Measurements from ENCODE around the gene ZNF334.

Gene ZNF334

DNA sequence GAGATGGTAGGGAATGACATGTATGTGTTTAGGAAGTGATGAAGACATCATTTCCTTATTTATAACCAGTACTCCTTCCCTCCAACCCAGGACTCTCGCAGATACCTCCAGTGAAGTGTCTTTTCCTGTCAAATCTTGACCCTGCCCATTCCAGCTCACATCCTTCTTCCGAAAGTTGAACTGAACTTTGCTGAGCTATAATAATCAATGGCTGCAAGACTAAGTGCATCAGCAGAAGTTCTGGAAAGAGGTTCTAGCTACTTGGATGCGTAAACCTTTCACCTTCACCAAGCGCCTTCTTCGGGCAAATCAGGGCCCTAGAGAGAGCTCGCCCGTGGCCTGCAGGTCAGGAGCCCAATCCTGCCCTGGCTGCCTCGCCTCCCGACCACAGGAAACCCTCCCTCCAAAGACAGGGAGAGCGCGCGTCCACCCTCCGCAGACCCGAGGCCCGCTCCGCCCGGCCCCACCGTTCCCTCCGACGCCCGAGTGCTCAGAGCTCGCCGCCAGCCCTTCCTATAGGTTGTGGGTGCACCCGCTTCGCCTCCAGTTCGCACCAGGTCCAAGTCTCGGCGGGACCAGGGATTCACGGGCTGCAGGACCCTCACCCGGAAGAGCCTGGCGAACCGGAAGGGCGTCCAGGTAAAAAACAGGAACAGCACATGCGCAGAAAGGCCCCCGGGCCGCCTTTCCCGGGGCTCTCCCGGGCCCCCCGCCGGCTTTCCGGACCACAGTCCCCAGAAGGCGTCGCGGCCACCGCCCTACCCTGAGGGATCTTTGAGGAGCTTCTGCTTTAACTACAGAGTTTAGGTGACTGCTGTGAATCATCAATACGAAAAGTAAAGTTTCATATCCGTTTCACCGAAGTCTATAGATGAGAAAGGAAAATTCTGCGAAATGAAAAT, at the start of gene ZNF334:
TSS of gene ZNF334 (minus strand) at position 617 of the 902 bp plus-strand sequence. CDS start 1,457 bp downstream, outside the sequence.
- DNase-seq, result no peak

DNA sequence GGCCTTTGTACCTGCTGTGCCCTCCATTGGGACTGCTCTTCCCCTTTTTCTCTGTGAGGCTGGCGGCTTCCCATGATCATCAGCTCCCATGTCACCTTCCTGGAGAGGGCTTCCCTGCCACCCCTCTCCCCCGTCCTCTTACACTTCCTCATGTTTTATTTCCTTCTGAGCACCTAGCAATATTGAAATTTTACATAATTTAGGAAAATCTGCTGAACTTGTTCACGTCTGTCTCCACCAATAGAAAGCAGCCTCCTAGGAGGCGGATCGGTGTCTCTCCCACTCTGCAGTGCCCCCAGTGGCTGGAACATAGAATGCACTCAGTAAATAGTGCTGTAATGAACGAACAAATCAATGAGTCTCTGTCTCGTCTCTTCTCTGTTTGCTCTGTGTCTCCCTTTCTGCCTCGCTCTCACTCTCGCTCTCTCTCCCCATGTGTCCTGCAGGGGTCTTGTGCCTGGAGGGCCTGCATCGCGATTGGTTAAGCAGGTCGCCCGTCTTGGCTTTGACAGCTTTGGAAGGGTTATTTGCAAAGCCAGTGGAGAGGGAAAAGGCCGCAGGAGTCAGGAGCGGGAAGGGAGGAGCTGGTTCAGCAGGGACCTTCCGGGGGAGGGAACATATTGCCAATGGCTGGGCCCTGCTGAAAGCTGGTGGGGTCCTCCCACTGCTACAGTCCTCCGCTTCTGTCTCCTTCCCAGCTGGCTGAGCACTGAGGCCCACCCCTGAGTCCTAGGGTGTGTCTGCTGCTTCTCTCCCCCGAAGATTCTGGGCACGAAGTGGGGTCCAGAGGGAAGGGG, 49.2 kb upstream of the ZNF334 start:
- peak in 4 of 6 experiments; percentile 3 to 29 (median 24) for DNase-seq

GRCh38 chr20:46562009-46562372, 48.6 kb upstream of the ZNF334 start:
- DNase-seq, result no peak

DNA sequence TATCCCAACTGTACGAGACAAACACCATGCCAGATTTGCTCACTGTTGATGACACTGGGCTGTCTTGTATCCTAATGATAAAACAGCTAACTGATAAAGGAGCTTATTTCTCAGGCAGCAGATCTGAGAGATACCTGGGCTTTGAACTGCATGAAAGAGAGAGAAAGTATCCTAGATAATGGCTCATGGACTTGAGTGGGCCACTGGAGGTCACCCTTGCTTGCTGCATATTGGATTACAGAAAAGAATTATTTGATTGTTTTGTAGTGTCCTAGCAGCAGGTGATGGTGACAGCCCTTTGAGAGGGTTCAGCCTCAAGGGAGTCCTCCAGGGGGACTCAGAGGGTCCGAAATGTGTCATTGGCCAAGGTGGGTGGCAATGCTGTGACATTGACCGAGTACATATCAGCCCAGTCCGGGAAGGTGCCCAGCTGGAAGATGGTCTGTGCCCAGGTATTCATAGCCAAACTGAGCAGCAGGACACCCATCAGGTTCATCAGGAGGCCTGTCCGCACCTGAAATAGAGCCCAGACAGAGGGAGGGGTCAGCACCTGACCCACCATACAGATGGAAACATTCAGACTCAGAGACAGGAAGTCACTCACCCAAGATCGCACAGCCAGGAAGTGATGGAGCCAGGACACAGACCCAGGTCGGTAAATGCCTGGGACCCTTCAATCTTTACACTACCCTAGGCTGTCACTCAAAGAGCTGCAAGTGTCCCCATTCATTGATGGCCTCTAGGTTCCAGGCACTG, 46.5 kb upstream of the ZNF334 start:
- no peak for DNase-seq

DNA sequence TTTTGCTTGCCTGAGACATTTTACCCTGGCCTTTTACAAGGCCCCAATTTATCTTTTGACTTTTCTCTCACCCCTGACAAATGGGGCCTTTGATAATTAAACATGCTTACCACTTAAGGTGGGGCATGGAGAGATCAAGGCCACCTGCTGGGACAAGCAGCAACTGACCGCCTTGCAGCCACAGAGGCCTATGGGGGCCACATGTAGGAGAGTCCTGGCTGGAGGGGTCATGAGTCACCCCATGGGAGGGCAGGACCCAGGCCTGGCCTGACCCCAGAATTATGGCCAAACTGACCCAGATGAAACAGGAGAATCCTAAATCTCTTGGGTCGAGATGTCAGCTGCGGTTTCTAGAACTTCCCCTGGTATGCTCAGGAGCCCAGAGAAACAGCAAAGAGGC, 45.6 kb upstream of the ZNF334 start:
- no peak for DNase-seq

GRCh38 chr20:46558511-46558959, 45.2 kb upstream of the ZNF334 start:
- DNase-seq, result no peak

DNA sequence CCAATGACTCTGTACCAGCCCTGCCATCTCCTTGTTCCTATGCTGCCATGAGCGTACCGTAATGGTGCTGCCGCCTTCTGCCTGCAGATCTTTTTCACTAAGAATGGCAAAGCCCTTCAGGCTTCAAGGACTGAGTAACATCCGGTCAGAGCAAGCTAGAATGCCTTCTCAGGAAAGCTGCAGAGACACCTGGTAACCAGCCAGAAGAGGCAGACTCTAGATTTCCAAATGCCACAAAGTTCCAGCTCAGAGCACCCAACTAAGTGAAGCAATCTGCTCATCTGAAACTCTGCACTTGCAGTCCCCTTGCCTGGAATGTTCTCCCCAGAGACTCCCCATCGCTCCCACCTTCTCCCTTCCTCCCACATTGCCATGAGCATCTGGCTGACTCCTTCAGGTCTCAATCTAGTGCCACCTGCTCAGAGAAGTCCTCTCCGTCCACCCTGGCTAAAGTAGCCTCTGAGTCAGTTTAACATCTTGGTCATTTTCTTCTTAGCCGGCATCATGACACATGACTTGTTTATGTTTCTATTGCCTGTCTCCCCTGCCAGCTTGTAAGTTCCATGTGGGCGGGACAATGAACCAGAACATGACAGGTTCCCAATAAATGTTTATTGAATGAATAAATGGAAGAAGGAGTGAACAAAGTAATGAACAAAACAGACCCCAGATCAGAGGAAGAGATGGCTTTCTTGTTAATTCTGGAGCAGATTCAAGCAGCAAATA, 44.0 kb upstream of the ZNF334 start:
- no peak for DNase-seq

DNA sequence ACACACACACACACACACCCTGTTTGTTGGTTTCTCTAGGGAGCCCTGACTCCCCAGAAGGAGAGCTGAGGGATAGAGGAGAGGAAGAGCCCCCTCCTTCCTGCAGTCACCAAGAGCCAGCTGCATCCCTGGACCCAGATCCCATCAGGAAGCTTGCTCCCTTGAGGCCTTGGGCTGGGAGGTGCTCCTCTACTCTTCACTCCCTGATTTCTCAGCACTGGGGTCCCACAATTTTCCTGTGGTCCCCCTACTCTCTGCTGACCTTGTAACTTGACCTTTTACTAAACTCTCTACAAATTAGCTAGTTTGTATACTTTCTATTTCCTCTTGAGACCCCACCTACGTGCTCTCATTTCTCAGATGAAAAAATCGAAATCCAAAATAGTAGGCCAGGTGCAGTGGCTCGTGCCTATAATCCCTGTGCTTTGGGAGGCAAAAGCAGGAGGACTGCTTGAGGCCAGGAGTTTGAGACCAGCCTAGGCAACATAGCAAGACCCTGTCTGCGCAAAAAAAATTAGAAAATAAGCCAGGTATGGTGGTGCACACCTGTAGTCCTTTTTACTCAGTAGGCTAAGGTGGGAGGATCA, 42.1 kb upstream of the ZNF334 start:
- no peak for DNase-seq

- DNase-seq, result no peak
Measured at GRCh38 chr20:46554828-46555227, 41.5 kb upstream of the ZNF334 start.

DNA sequence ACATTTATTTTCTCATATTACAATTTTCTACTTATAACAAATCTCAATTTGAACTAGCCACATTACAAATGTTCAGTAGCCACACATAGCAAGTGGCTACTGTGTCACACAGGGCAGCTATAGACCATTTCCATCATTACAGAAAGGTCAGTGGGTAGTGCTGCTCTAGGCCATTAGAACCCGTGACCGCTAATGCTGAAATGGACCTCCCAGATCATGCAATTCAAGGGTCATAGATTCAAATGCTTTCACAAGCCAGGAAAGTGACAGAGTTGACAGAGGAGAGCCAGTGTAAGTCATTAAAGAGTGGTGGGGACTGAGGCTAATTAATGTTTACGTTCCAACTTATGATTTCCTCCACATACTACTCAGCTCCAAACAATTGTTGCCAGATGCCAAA, 40.6 kb upstream of the ZNF334 start:
- no peak for DNase-seq

DNA sequence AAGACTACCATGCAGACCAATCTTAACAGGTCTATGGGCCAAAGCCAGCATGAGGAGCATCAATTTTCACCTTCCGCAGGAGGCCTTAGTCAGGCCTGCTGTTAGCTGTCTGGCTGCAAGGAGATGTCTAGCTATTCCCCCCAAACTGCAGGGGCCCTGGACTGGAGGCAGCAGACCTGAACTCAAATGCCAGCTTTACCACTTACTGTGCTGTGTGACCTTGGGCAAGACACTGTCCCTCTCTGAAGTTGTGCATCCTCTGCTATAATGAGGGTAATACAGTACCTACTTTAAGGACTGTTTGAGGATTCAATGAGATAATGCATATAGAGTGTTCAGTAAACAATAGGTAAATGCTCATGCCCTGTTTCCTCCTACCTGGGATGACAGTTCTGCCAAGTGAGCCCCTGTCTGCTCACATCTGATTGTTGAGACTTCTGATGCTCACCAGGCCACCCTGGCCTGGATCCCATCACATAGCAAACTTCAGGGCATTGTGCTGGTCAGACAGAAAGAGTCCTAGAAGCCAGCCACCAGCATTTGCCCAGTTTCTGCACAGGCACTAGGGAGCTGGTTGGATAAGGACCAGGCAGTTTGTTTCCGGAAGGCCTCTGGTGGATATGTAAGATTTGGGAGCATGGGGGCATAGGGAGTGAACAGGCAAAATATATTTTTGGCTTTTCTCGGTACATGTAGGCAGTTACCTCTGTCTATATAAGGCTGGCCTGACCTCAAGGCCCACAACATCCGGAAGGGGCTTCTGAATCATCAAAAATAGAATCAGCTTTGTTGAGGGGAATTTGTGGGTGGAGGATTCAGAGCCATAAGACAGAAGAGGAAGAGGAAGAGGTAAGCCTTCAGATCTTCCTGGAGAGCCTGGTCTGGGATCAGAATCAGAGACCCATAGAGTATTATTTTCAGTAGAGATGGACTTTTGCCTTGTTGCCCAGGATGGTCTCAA, 39.4 kb upstream of the ZNF334 start:
- no peak for DNase-seq

DNA sequence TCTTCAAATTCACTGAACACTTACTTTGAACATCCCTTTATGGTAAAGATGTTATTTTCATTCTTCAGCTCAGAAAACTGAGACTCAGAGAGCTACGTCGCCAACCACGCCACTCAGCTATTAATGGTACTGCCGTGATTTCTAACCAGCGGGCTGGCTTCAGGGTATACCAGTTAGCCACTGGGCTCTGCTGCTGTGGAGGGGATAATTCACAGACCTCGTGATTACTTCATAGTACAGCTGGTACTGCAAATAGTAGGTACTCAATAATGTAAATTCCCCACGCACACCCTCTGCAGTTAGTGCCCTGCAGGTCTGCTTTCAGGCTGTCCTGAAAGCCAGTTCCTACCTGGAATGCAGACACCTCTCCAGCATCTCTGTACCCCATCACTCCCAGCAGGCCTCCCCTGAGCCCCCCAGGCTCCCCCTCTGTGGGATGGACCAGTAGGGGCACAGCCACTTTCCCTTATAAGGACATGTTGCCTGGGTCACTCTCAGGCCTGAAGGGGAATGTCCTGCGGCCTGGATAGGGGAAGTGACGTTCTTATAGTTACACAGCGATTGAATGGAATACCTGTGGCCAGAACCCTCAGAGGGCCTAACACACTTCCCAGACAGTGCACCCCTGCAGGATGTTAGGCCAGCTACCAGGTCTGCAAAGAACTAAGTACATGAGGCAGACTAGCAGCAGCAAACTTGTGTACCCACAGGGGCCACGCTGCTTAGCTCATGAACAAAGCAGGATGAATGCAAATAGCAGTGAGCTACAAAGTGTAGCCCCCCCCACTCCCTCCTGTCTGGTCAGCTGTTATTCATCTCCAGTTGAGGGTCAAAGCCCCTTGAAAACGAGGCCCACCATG, 38.4 kb upstream of the ZNF334 start:
- DNase-seq, result no peak

GRCh38 chr20:46550461-46550860, 37.1 kb upstream of the ZNF334 start, which contains the start of gene OCSTAMP:
Gene OCSTAMP, minus strand, starts transcription at chr20:46550654. Its CDS starts 94 bp downstream, at chr20:46550560.
- no peak for DNase-seq

DNA sequence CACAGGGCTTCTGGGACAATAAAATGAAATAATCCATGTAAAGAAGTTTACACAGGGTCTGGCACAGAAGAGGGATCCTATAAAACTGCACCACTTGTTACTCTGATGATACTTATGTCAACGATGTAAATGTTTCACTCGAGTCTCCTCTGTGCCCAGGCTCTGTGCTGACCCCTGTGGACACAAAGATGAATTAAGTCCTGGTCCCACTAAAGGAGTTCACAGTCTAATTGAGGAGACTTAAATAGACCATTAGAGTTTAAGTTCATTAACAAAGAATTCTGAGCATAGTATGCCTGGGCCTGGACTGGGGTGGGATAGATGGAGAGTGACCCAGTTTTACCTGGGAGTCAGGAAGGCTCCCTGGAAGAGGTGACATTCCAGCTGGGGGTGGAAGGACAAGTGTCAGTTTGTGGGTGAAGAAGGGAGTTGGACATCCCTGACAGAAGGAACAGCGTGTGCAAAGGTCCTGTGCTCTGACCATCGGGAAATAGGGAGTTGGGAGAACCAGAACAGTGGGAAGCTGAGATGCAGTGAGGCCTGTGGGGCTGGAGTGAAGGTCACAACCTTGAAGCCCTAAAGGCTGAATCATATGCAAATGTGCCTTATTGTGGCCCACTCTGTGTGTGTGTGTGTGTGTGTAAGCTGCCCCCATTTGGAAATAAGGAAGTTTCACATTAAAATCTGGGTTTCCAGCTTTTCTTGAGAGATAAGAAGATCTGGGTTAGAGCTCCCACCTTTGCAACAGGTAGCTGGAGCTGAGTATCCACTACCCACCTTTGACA, 36.0 kb upstream of the ZNF334 start:
- no peak for DNase-seq

DNA sequence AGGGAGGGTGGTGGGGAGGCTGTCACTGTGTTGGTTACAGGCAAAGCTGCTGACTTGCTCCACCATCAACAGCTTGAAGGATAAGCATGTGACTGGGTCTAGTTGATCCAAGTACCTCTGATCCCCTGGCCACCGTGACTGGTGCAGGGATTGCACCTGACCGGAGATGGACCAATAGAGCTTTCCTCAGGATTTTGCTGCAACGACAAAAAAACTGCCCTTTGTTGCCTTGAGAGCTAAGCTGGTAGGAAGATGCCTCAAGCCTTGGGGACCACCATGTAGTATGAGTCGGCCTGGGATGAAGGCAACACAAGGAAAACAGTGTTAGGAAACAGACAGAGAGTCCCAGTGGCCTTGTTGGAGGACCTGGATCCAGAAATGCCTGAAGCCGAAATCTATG, 35.3 kb upstream of the ZNF334 start:
- DNase-seq, result no peak

- DNase-seq, result no peak
Measured at GRCh38 chr20:46547995-46548394, 34.6 kb upstream of the ZNF334 start.

- DNase-seq, result no peak
Measured at GRCh38 chr20:46546936-46547335, 33.6 kb upstream of the ZNF334 start.

DNA sequence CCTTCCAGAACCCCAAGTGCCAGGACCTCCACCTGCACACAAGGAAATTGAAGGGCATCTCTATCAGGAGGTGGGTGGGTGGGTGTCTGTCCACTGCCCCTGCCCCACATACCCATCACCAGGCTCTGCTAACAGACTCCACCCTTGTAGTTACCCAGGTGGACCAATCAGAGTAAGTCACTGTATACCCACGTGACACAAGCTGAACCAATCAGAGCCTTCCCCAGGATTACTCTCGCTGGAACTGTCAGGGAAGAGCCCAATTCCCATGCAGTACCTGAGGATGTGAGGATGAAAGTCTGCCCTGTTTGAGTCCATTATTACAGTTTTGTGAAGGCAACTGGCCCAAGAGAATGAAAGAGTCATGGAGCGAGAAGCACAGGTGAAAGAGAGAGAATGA, 32.9 kb upstream of the ZNF334 start:
- no peak for DNase-seq

GRCh38 chr20:46545827-46546138, 32.4 kb upstream of the ZNF334 start:
- no peak for DNase-seq

All from stimulated activated naive CD4-positive, alpha-beta T cell (primary cell).